KMS-11 (cell line): Measurements from ENCODE around the gene MYO1H.
"Not testable (repeated sequence)": the region's sequence is repeated elsewhere in the genome, so short reads cannot be mapped to it uniquely, and the experiment has no call there.

Experiments
- H2AFZ ChIP-seq: fragments of 200-600 bp; sonication (generic); 2 replicates; pipeline ENCODE4 v1.6.1; 2016; ENCODE audit warnings: antibody characterized with exemption, mixed run types, low read depth
- H3K27ac ChIP-seq: fragments of 200-600 bp; sonication (generic); 2 replicates; pipeline ENCODE4 v1.6.1; 2016; ENCODE audit warnings: mild to moderate bottlenecking, mixed run types
- H3K27me3 ChIP-seq: fragments of 200-600 bp; sonication (generic); 2 replicates; pipeline ENCODE4 v1.6.1; 2017; ENCODE audit warnings: mild to moderate bottlenecking, low read depth, mixed run types, moderate library complexity; ENCODE audit not compliant: insufficient read depth
- H3K36me3 ChIP-seq: fragments of 200-600 bp; sonication (generic); 2 replicates; pipeline ENCODE4 v1.6.1; 2017; ENCODE audit warnings: mild to moderate bottlenecking, mixed run types; ENCODE audit not compliant: insufficient read depth
- H3K4me1 ChIP-seq: fragments of 200-600 bp; sonication (generic); 2 replicates; pipeline ENCODE4 v1.6.1; 2016; ENCODE audit warnings: mild to moderate bottlenecking, low read depth, mixed run types; ENCODE audit not compliant: poor library complexity, severe bottlenecking
- H3K4me2 ChIP-seq: fragments of 200-600 bp; sonication (generic); 2 replicates; pipeline ENCODE4 v1.7.0; 2016; ENCODE audit warnings: mild to moderate bottlenecking, mixed run types
- H3K4me3 ChIP-seq: fragments of 200-600 bp; sonication (generic); IDR thresholded peaks from 2 replicates; pipeline ENCODE4 v1.6.1; 2017; ENCODE audit warnings: low read depth, low read length, mixed read lengths; ENCODE audit not compliant: insufficient read depth
- H3K79me2 ChIP-seq: fragments of 200-600 bp; sonication (generic); 2 replicates; pipeline ENCODE4 v1.6.1; 2016; ENCODE audit warnings: low read depth, mixed run types; ENCODE audit not compliant: insufficient read depth
- H3K9ac ChIP-seq: fragments of 200-600 bp; sonication (generic); 2 replicates; pipeline ENCODE4 v1.6.1; 2016; ENCODE audit warnings: mild to moderate bottlenecking, mixed run types
- H4K20me1 ChIP-seq: fragments of 200-600 bp; sonication (generic); 2 replicates; pipeline ENCODE4 v1.6.1; 2016; ENCODE audit warnings: mild to moderate bottlenecking, mixed run types; ENCODE audit not compliant: insufficient read depth
- TF ChIP-seq, protein P1 (sequence below): fragments of 200-600 bp; sonication (generic); conservative IDR thresholded peaks from 2 replicates; pipeline ENCODE4 v1.6.1; 2017; ENCODE audit warnings: low read depth, mild to moderate bottlenecking, antibody characterized with exemption, low read length, moderate library complexity, mixed read lengths

The MYO1H gene

DNA sequence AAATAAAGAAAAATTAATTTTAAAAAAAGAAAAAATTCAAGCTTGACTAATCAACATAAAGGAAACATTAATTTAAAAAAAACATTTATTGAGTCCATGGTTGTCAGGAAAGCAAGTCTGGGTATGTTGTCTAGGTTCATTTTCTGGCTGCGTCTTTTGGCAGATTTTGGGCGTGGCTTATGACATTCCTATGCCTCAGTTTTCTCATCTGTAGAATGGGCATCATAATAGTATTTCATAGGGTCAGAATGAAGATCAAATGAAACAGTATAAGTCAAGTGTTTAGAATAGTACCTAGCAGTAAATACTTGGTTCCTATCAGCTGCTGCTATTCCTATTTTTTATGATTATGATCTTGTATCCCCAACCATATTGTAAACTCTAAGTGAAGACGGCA is 40.5 kb downstream of the MYO1H start:
- TF ChIP-seq, protein P1, sequence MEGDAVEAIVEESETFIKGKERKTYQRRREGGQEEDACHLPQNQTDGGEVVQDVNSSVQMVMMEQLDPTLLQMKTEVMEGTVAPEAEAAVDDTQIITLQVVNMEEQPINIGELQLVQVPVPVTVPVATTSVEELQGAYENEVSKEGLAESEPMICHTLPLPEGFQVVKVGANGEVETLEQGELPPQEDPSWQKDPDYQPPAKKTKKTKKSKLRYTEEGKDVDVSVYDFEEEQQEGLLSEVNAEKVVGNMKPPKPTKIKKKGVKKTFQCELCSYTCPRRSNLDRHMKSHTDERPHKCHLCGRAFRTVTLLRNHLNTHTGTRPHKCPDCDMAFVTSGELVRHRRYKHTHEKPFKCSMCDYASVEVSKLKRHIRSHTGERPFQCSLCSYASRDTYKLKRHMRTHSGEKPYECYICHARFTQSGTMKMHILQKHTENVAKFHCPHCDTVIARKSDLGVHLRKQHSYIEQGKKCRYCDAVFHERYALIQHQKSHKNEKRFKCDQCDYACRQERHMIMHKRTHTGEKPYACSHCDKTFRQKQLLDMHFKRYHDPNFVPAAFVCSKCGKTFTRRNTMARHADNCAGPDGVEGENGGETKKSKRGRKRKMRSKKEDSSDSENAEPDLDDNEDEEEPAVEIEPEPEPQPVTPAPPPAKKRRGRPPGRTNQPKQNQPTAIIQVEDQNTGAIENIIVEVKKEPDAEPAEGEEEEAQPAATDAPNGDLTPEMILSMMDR = no peak
- no peak overlapping the region for H3K4me2 ChIP-seq

DNA sequence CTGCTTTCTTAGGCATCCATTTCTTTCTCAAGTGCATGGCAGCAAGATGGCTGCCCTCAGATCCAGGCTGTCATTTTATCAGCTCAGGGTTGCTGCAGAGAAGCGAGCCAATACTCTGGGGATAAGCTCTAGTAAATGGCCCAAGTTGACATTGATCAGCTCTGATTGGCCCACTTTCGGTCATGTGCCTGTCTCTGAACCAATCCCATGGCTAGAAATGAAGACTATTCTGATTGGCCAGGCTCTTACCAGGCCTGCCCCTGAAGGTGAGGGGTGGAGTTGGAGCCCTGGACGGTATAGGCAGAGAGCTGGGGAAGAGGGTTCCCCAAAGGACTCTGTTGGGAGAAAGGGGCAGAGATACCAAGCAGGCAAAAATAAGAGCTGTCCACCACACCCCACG is 41.4 kb downstream of the MYO1H start:
- H3K4me3 ChIP-seq = no peak overlapping the region
- H2AFZ ChIP-seq = no peak overlapping the region
- H3K4me1 ChIP-seq = peaks cover 6% of the 10 kb centered on the region
- no peaks in the 10 kb centered on the region for H3K79me2 ChIP-seq
- no peak overlapping the region for H3K27ac ChIP-seq
- TF ChIP-seq, protein P1 = no peak
- no peaks in the 10 kb centered on the region for H3K36me3 ChIP-seq
- no peaks in the 10 kb centered on the region for H3K27me3 ChIP-seq
- H4K20me1 ChIP-seq = no peaks in the 10 kb centered on the region
- no peak overlapping the region for H3K4me2 ChIP-seq
- no peak overlapping the region for H3K9ac ChIP-seq

More for the DNA sequence above, 40.5 kb downstream of the MYO1H start:
- Histone ChIP-seq H3K79me2 (no peaks in the 10 kb centered on the region), H3K27me3 (no peaks in the 10 kb centered on the region), H3K4me3 (no peak overlapping the region), H2AFZ (no peak overlapping the region), H3K9ac (no peak overlapping the region), H3K27ac (no peak overlapping the region), H3K4me1 (peaks cover 6% of the 10 kb centered on the region), H4K20me1 (no peaks in the 10 kb centered on the region), H3K36me3 (no peaks in the 10 kb centered on the region)

DNA sequence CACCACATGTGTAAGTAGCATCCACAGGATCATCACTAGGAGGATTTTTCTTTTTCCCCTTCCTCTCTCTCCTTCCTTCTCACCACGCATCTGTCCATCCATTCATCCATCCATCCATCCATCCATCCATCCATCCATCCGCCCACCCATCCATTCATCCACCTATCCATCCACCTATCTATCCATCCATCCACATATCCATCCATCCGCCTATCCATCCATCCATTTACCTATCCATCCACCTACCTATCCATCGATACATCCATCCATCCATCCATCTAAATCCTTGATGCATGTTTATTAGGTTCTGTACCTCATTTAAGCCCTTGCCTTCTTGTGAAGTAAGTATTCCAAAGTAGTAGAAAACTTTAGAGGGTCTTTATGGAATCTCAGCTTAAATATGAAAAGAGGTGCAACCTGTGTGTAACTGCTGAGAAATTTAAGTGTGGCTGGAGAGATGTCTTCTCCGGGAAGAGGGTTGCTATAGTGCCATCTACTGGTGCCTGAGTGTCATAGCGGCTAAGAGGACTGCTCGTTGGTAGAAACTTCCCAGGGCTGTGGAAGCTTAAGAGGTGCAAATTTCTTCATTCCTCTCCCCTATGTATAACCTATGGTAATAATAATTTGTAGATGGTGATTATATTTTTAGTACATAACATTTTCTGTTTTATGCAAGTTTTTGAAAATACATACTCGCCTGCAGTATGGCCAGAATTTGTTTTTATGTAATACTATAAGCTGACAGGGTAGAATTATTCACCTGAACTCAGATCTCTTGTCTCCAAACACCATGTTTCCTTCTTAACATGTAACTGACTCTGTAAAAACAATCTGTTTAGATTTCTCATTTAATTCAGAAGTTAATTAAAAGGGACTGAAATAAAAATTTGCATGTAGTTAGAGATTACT is 46.0 kb downstream of the MYO1H start:
- TF ChIP-seq, protein P1 = peak; percentile 78
- no peaks in the 10 kb centered on the region for H3K36me3 ChIP-seq
- H3K4me3 ChIP-seq = no peak overlapping the region
- no peaks in the 10 kb centered on the region for H3K4me1 ChIP-seq
- H3K4me2 ChIP-seq = no peak overlapping the region
- H3K79me2 ChIP-seq = no peaks in the 10 kb centered on the region
- H4K20me1 ChIP-seq = no peaks in the 10 kb centered on the region
- no peaks in the 10 kb centered on the region for H3K27me3 ChIP-seq
- no peak overlapping the region for H3K27ac ChIP-seq
- no peak overlapping the region for H2AFZ ChIP-seq
- H3K9ac ChIP-seq = no peak overlapping the region

DNA sequence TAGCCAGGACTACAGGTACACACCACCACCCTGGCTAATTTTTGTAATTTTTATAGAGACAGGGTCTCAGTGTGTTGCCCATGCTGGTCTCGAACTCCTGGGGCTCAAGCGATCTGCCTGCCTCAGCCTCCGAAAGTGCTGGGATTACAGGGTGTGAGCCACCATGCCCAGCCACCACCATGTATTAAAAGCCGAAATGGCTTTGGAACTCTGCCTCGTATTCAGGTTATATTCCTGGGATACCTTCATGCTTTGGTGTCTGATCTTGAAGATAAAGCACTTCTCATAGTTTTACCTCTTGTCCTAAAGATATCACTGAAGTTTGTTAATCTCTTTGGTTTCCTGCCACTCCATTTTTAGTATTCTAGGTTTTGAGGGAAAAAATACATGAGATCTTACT is 47.2 kb downstream of the MYO1H start:
- Histone ChIP-seq H3K4me2 (no peak overlapping the region), H3K27ac (no peak overlapping the region), H3K79me2 (no peaks in the 10 kb centered on the region), H3K4me3 (no peak overlapping the region), H3K36me3 (no peaks in the 10 kb centered on the region), H3K4me1 (no peaks in the 10 kb centered on the region), H3K27me3 (no peaks in the 10 kb centered on the region), H4K20me1 (no peaks in the 10 kb centered on the region), H3K9ac (no peak overlapping the region), H2AFZ (no peak overlapping the region)
- TF ChIP-seq, protein P1 = no peak

DNA sequence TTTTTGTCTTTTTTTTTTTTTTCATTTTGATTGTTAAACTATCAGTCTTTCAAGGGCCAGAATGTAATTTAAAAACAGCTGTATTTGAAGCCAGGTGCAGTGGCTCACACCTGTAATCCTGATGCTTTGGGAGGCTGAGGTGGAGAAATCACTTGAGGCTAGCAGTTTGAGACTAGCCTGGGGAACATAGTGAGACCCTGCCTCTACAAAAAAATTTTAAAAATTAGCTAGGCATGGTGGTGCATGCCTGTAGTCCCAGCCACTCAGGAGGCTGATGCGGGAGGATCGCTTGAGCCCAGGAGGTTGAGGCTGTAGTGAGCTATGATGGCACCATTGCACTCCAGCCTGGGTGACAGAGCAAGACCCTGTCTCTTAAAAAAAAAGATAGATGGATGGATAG is 57.1 kb downstream of the MYO1H start:
- H3K4me2 ChIP-seq, H3K27ac ChIP-seq, H3K79me2 ChIP-seq, H4K20me1 ChIP-seq, H3K27me3 ChIP-seq, H3K4me3 ChIP-seq, H3K4me1 ChIP-seq, H2AFZ ChIP-seq, H3K36me3 ChIP-seq, H3K9ac ChIP-seq: not testable (repeated sequence)

DNA sequence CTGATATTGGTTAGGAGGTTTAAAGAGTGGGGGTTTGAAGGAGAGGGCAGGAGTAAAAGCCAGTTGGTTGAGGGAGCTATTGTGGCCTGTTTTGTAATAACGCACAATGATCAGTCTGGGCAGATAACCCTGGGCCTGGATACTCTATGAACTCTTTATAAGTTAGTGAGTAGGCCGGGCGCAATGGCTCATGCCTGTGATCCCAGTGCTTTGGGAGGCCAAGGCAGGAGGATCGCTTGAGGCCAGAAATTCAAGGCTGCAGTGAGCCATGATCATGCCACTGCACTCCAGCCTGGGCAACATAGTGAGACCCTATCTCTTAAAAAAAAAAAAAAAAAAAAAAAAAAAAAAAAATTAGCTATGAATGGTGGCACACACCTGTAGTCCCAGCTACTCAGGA is 58.4 kb downstream of the MYO1H start:
- H3K27ac ChIP-seq, H3K4me2 ChIP-seq, H3K79me2 ChIP-seq, H4K20me1 ChIP-seq, H3K4me3 ChIP-seq, H2AFZ ChIP-seq, H3K27me3 ChIP-seq, H3K4me1 ChIP-seq, H3K36me3 ChIP-seq, H3K9ac ChIP-seq: not testable (repeated sequence)
